ENCODE data around the gene SERPIND1. TPM values are rescaled to one million over a fixed set of nuclear protein-coding genes. Genes with fewer than 3 reads are reported as not detected.

The SERPIND1 gene
- total and polyA plus RNA-seq, 10 of the 15 experiments (the other 5 are each of a cell fraction or from before 2014, with no cell fraction given), result 0.08 to 0.85 (median 0.38) TPM; not detected in 1

GRCh38 chr22:20758688-20759087 lies 15.2 kb upstream of the SERPIND1 start:
- H3K36me3 ChIP-seq (ENCODE audit: control insufficient read depth in 2 of 2, insufficient read depth in 2 of 2, low read length in 1 of 2), result peaks cover 1 to 6% of the 10 kb centered on the region in 2 experiments; a peak in 3 of 4 replicates
- FAIRE-seq (no peak), ATAC-seq (no peak), DNase-seq (ENCODE audit: low read depth, low spot score) (no peak)
- H3K79me2 ChIP-seq (ENCODE audit: control insufficient read depth, insufficient read depth, low read length), result no peaks in the 10 kb centered on the region
- SMC1A ChIA-PET (ENCODE audit: uncharacterized antibody, unreplicated experiment), result no interaction called here
- H2AFZ ChIP-seq (ENCODE audit: control insufficient read depth, low read depth, low read length), result no peak overlapping the region
- WGBS (ENCODE audit: insufficient coverage, insufficient replicate concordance, low lambda C conversion rate, missing lambda C conversion rate), result 100% methylated on average over 1 of the region's 2 CpGs
- no peaks in the 10 kb centered on the region for H4K20me1 ChIP-seq (ENCODE audit: control insufficient read depth, insufficient read depth)
- CTCF ChIA-PET, result interaction anchor here (2.2 kb wide), 1 partner anchor 25 kb away, joined by 7 read pairs; no protein-coding TSS in a partner anchor
- no peaks in the 10 kb centered on the region for H3K9me3 ChIP-seq (replicated peaks; ENCODE audit: control insufficient read depth, insufficient read depth, low read length)
- H3K4me2 ChIP-seq (ENCODE audit: control insufficient read depth, insufficient read depth), result no peak overlapping the region
- in situ Hi-C loops (cut with MboI), result no loop called here
- POLR2A ChIA-PET, result no interaction called here
- H3K27ac ChIP-seq (ENCODE audit: control insufficient read depth, insufficient read depth), result no peak overlapping the region
- no TSS peak for BruUV-seq (replicated peaks)
- no peaks in the 10 kb centered on the region for H3K4me1 ChIP-seq (ENCODE audit: control insufficient read depth, insufficient read depth, low read length)
- no peak overlapping the region for H3K9ac ChIP-seq (ENCODE audit: control insufficient read depth, insufficient read depth, low read length)
- RAD21 ChIA-PET (ENCODE audit: unreplicated experiment), result interaction anchor here (0.8 kb wide), 1 partner anchor 26 kb away, joined by 3 read pairs; no protein-coding TSS in a partner anchor
- TF ChIP-seq CREM (IDR thresholded peaks at IDR 0.05; ENCODE audit: low read depth), result no peak
- no peak for TF ChIP-seq TCF3 (IDR thresholded peaks at IDR 0.05; ENCODE audit: borderline replicate concordance, insufficient read depth, low read depth, low read length)
- TF ChIP-seq, protein P1, sequence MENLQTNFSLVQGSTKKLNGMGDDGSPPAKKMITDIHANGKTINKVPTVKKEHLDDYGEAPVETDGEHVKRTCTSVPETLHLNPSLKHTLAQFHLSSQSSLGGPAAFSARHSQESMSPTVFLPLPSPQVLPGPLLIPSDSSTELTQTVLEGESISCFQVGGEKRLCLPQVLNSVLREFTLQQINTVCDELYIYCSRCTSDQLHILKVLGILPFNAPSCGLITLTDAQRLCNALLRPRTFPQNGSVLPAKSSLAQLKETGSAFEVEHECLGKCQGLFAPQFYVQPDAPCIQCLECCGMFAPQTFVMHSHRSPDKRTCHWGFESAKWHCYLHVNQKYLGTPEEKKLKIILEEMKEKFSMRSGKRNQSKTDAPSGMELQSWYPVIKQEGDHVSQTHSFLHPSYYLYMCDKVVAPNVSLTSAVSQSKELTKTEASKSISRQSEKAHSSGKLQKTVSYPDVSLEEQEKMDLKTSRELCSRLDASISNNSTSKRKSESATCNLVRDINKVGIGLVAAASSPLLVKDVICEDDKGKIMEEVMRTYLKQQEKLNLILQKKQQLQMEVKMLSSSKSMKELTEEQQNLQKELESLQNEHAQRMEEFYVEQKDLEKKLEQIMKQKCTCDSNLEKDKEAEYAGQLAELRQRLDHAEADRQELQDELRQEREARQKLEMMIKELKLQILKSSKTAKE (IDR thresholded peaks at IDR 0.05; ENCODE audit: low read depth, poor library complexity, severe bottlenecking), result no peak
- TF ChIP-seq STAT1 (conservative IDR thresholded peaks at IDR 0.05), result no peak
- no peak for TF ChIP-seq HDAC2 (IDR thresholded peaks at IDR 0.05)
- TF ChIP-seq CBX3 (IDR thresholded peaks at IDR 0.05; ENCODE audit: borderline replicate concordance, low read depth), result no peak
- no peak for TF ChIP-seq EGR1 (IDR thresholded peaks at IDR 0.05; ENCODE audit: borderline replicate concordance in 1 of 2, low read depth in 2 of 2, low read length in 2 of 2)
- TF ChIP-seq EED (IDR thresholded peaks at IDR 0.05; ENCODE audit: low read depth), result no peak
- no peak for TF ChIP-seq SUPT20H (IDR thresholded peaks at IDR 0.05; ENCODE audit: borderline replicate concordance, control insufficient read depth, low read depth, low read length)
- TF ChIP-seq TBL1XR1 (IDR thresholded peaks at IDR 0.05; ENCODE audit: low read depth, low read length), result no peak
- intact Hi-C loops (cut with micrococcal nuclease; ENCODE audit: unreplicated experiment), result no loop called here
- no peaks in the 10 kb centered on the region for H3K27me3 ChIP-seq (replicated peaks in 1 of 2; ENCODE audit: control insufficient read depth in 2 of 2, insufficient read depth in 2 of 2, low read length in 1 of 2)
- no peak overlapping the region for H3K4me3 ChIP-seq

All from GM12878 (cell line).